Smooth muscle cell (in vitro differentiated cells): ENCODE data around the gene ZNF410. TPM values are rescaled to one million over a fixed set of nuclear protein-coding genes. Genes with fewer than 3 reads are reported as not detected.
"Not testable (repeated sequence)": the region's sequence is repeated elsewhere in the genome, so short reads cannot be mapped to it uniquely, and the experiment has no call there.

ENCODE experiments used
- DNase-seq: peaks from one replicate; lab custom pipeline; 2025; ENCODE audit not compliant: unreplicated experiment; lab: John Stamatoyannopoulos, UW
- H2AFZ ChIP-seq: fragments of 200-600 bp; sonication (generic); 2 replicates; pipeline ENCODE4 v1.6.0; 2016; ENCODE audit warnings: antibody characterized with exemption, low read depth, mild to moderate bottlenecking
- H3F3A ChIP-seq: fragments of 200-600 bp; sonication (generic); 2 replicates; pipeline ENCODE4 v1.6.0; 2017; ENCODE audit warnings: antibody characterized with exemption, low read depth
- H3K27ac ChIP-seq: fragments of 200-600 bp; sonication (generic); 2 replicates; pipeline ENCODE4 v1.5.1; 2016; ENCODE audit warnings: low read depth, mild to moderate bottlenecking
- H3K27me3 ChIP-seq: fragments of 200-600 bp; sonication (generic); 2 replicates; pipeline ENCODE4 v1.6.1; 2016; ENCODE audit warnings: low read depth, mild to moderate bottlenecking
- H3K36me3 ChIP-seq: fragments of 200-600 bp; sonication (generic); 2 replicates; pipeline ENCODE4 v1.5.1; 2016; ENCODE audit warnings: low read depth
- H3K4me1 ChIP-seq: fragments of 200-600 bp; sonication (generic); 2 replicates; pipeline ENCODE4 v1.5.1; 2016; ENCODE audit warnings: low read depth
- H3K4me2 ChIP-seq: fragments of 200-600 bp; sonication (generic); 2 replicates; pipeline ENCODE4 v1.6.0; 2016; ENCODE audit warnings: mild to moderate bottlenecking
- H3K4me3 ChIP-seq: fragments of 200-600 bp; sonication (generic); 2 replicates; pipeline ENCODE4 v1.5.1; 2016; ENCODE audit warnings: mild to moderate bottlenecking
- H3K79me2 ChIP-seq: fragments of 200-600 bp; sonication (generic); 2 replicates; pipeline ENCODE4 v1.6.0; 2016; ENCODE audit warnings: low read depth, mild to moderate bottlenecking
- H3K9ac ChIP-seq: fragments of 200-600 bp; sonication (generic); 2 replicates; pipeline ENCODE4 v1.6.0; 2016; ENCODE audit warnings: low read depth
- H3K9me3 ChIP-seq: fragments of 200-600 bp; sonication (generic); replicated peaks from 2 replicates; pipeline ENCODE4 v1.5.1; 2016; ENCODE audit warnings: low read depth
- H4K20me1 ChIP-seq: fragments of 200-600 bp; sonication (generic); 2 replicates; pipeline ENCODE4 v1.6.0; 2016; ENCODE audit warnings: low read depth
- WGBS: methylation state at CpG from one replicate; pipeline ENCODE4 v1.1.7; 2016; ENCODE audit warnings: low lambda C conversion rate; 5-methylcytosine and 5-hydroxymethylcytosine counted together
- polyA plus RNA-seq: library from polyadenylated mRNA; unstranded; fragments of >200 nt; fragmentation: Nextera tagmentation; extraction: Ambion mirVana; gene quantifications from 2 replicates; pipeline ENCODE4 v1.2.1, GENCODE V29; 2016
- total RNA-seq: library from RNA; depleted of rRNA; stranded (reverse); fragments of >200 nt; gene quantifications from 2 replicates; pipeline ENCODE4 v1.2.3, GENCODE V29; 2014
- TF ChIP-seq, protein P1 (sequence below): fragments of 200-600 bp; sonication (generic); IDR thresholded peaks from 2 replicates; pipeline ENCODE4 v1.5.1; 2017; ENCODE audit warnings: borderline replicate concordance, mild to moderate bottlenecking, antibody characterized with exemption; ENCODE audit not compliant: insufficient read depth, poor library complexity, severe bottlenecking

The ZNF410 gene
- total and polyA plus RNA-seq, 2 experiments from 2014 or later = 45.1 to 67.3 TPM

DNA sequence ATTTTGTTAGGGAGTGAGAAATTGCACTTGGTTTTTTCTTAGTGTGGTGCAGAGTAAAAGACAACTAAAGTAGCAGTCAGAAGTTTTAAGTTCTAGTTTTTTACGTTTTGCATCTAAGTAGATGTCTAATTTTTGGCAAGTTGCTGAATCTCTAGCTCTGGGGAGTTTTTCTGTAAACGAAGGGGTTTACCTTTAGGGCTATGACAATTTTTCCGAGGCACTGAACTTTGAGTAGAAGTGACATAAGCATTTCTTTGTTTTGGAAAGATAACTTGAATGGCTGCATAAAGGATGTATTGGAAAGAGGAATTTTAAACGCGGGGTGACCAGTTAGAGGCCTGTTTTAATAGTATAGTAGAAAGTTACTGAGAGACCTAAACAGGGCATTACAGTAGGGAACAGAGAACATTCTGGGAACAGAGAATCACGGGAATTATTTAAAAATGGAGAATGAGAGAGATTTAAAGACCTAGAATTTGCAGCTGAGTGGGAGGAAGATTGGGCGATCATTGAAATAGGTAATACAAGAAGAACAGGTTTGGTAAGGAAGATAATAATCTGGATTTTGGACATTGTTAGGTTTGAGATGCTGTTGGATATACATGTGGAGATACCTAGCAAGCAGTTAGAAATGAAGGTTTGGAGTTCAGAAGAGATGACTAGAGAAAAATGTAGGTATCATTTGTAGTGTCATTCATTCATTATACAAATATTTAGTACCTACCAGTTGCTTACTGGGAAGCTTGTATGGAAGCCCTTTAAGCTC, 1.2 kb downstream of the ZNF410 start:
- Histone ChIP-seq H3F3A (peaks cover 9% of the 10 kb centered on the region), H3K9ac (peak overlapping the region; percentile 94), H3K4me2 (peak overlapping the region; percentile 96), H2AFZ (no peak overlapping the region), H3K79me2 (peaks cover 71% of the 10 kb centered on the region), H4K20me1 (peaks cover 51% of the 10 kb centered on the region), H3K27ac (peak overlapping the region; percentile 94), H3K36me3 (no peaks in the 10 kb centered on the region), H3K4me3 (peak overlapping the region; percentile 79), H3K27me3 (no peaks in the 10 kb centered on the region), H3K4me1 (peaks cover 10% of the 10 kb centered on the region), H3K9me3 (no peaks in the 10 kb centered on the region)
- TF ChIP-seq, protein P1, sequence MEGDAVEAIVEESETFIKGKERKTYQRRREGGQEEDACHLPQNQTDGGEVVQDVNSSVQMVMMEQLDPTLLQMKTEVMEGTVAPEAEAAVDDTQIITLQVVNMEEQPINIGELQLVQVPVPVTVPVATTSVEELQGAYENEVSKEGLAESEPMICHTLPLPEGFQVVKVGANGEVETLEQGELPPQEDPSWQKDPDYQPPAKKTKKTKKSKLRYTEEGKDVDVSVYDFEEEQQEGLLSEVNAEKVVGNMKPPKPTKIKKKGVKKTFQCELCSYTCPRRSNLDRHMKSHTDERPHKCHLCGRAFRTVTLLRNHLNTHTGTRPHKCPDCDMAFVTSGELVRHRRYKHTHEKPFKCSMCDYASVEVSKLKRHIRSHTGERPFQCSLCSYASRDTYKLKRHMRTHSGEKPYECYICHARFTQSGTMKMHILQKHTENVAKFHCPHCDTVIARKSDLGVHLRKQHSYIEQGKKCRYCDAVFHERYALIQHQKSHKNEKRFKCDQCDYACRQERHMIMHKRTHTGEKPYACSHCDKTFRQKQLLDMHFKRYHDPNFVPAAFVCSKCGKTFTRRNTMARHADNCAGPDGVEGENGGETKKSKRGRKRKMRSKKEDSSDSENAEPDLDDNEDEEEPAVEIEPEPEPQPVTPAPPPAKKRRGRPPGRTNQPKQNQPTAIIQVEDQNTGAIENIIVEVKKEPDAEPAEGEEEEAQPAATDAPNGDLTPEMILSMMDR = no peak
- DNase-seq = no peak
- 40% methylated on average over 7 of the region's 7 CpGs for WGBS

DNA sequence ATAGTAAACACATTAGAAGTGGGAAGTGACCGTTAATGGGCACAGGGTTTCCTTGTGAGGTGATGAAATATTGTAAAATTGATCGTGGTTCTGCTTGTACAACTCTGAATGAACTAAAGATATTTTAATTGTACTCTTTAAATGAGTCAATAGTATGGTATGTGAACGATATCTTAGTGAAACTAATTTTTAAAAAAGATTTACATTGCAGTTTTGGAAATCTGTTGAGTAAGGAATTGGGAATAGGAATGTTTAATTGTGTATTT, 1.7 kb downstream of the ZNF410 start:
- Histone ChIP-seq H3K9ac (peak overlapping the region; percentile 94), H3K4me2 (peak overlapping the region; percentile 96), H3K27me3 (no peaks in the 10 kb centered on the region), H3K27ac (peak overlapping the region; percentile 94), H3K9me3 (no peaks in the 10 kb centered on the region), H2AFZ (no peak overlapping the region), H3K4me3 (peak overlapping the region; percentile 79), H3K79me2 (peaks cover 76% of the 10 kb centered on the region), H3K4me1 (peaks cover 10% of the 10 kb centered on the region), H3F3A (peaks cover 9% of the 10 kb centered on the region), H4K20me1 (peaks cover 56% of the 10 kb centered on the region), H3K36me3 (peaks cover 2% of the 10 kb centered on the region)
- TF ChIP-seq, protein P1 = no peak
- WGBS = 44% methylated on average over 3 of the region's 3 CpGs
- DNase-seq = no peak

DNA sequence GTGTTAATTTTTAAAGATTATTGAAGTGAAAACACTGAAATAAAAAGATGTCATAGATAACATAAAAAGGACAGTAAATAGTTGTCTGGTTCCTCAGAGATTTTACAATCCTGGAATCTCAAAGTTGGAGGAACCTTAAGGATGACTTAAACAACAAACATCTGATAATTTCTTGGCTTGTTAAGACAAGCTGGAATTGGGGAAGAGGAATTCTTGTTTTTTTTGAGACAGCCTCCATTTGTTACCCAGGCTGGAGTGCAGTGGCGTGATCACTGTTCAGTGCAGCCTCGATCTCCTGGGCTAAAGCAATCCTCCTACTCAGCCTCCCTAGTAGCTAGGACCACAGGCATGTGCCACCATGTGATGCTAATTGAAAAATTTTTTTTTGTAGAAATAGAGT, 2.3 kb downstream of the ZNF410 start:
- 45% methylated on average over 2 of the region's 2 CpGs for WGBS
- H3K9me3 ChIP-seq = no peaks in the 10 kb centered on the region
- TF ChIP-seq, protein P1 = no peak
- H2AFZ ChIP-seq = no peak overlapping the region
- peak overlapping the region; percentile 96 for H3K4me2 ChIP-seq
- peak overlapping the region; percentile 79 for H3K4me3 ChIP-seq
- peak overlapping the region; percentile 94 for H3K27ac ChIP-seq
- peaks cover 5% of the 10 kb centered on the region for H3K36me3 ChIP-seq
- H4K20me1 ChIP-seq = peaks cover 62% of the 10 kb centered on the region
- no peaks in the 10 kb centered on the region for H3K27me3 ChIP-seq
- peaks cover 9% of the 10 kb centered on the region for H3F3A ChIP-seq
- H3K79me2 ChIP-seq = peaks cover 81% of the 10 kb centered on the region
- peak overlapping the region; percentile 94 for H3K9ac ChIP-seq
- H3K4me1 ChIP-seq = peaks cover 10% of the 10 kb centered on the region
- no peak for DNase-seq

DNA sequence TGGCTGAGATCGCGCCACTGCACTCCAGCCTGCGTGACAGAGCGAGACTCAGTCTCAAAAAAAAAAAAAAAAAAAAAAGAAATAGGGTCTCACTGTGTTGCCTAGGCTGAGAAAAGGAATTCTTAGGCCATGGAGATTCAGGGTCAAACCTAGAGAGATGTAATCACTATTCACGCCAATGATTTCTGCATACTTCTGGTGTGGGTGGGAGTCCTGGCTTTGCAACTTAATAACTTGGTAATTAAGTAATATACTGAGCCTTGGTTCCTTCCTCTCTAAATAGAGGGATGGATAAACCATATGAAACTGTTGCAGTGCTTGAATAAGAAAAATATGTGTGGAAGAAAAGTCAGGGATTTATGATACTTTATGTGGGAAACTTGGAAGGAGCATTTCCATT, 2.7 kb downstream of the ZNF410 start:
- 85% methylated on average over 5 of the region's 5 CpGs for WGBS
- H3K27me3 ChIP-seq = no peaks in the 10 kb centered on the region
- DNase-seq = no peak
- peaks cover 10% of the 10 kb centered on the region for H3K4me1 ChIP-seq
- TF ChIP-seq, protein P1 = no peak
- no peak overlapping the region for H2AFZ ChIP-seq
- H4K20me1 ChIP-seq = peaks cover 63% of the 10 kb centered on the region
- no peak overlapping the region for H3K4me3 ChIP-seq
- H3K4me2 ChIP-seq = peak overlapping the region; percentile 96
- H3F3A ChIP-seq = peaks cover 9% of the 10 kb centered on the region
- no peak overlapping the region for H3K9ac ChIP-seq
- H3K36me3 ChIP-seq = peaks cover 5% of the 10 kb centered on the region
- H3K79me2 ChIP-seq = peaks cover 81% of the 10 kb centered on the region
- no peaks in the 10 kb centered on the region for H3K9me3 ChIP-seq
- peak overlapping the region; percentile 94 for H3K27ac ChIP-seq

DNA sequence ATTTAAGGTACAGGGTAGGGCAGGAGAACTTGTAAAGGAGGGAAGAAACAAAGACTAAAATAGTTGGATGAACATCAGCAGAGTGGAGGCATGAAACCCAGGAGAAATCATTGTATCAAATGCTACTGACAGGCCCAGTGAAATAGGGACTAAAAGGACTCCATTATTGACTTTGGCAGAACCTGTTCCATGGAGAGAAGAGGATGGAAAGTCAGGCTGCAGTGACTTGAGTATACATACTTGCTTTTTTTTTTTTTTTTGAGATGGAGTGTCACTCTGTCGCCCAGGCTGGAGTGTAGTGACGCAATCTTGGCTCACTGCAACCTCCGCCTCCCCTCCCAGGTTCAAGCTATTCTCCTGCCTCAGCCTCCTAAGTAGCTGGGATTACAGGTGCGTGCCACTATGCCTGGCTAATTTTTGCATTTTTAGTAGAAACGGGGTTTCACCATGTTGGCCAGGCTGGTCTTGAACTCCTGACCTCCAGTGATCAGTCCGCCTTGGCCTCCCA, 7.6 kb downstream of the ZNF410 start:
- H2AFZ ChIP-seq, H3K27ac ChIP-seq, H3F3A ChIP-seq, H3K4me2 ChIP-seq, H3K4me3 ChIP-seq, DNase-seq, H3K4me1 ChIP-seq, H3K9me3 ChIP-seq, H3K27me3 ChIP-seq, H3K9ac ChIP-seq: not testable (repeated sequence)
- Histone ChIP-seq H3K36me3 (peaks cover 31% of the 10 kb centered on the region), H4K20me1 (peaks cover 58% of the 10 kb centered on the region), H3K79me2 (peaks cover 56% of the 10 kb centered on the region)
- WGBS = 96% methylated on average over 6 of the region's 6 CpGs
